AG20443 (cell line): ENCODE data around the gene RTEL1.

Source experiments
- DNase-seq: peaks from one replicate; pipeline ENCODE4 v3.0.0; 2012; ENCODE audit warnings: low spot score, mixed read lengths

The RTEL1 gene

DNA sequence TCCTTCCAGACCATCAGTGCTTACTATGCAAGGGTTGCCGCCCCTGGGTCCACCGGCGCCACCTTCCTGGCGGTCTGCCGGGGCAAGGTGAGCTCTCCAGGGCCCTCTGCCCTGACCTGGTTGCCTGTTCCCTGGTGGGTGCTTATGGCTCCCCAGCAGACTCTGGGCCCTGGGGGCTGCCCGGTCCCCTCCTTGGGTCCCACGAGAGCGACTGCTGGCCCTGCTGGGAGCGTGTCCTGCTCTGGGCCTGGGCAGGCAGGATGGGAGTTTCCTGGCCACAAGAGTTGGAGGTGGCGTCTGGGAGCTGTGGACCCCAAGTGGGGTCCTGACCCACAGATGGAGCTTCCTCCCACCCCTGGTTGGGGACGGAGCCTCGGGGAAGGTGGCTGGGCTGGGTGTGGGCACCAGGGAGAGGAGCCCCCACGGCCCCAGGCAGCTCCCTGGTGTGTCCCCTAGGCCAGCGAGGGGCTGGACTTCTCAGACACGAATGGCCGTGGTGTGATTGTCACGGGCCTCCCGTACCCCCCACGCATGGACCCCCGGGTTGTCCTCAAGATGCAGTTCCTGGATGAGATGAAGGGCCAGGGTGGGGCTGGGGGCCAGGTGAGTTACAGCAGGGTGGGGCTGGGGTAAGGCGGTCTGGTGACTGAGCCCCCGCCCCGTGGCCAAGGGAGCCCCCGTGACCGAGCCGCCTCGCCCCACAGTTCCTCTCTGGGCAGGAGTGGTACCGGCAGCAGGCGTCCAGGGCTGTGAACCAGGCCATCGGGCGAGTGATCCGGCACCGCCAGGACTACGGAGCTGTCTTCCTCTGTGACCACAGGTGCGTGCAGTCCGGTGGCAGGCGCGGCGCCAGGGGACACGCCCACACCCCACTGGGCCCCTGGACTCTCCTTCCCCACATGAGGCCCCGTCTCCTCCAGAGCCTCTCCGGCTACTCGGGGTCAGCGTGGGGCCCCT lies 31.2 kb downstream of the RTEL1 start:
- DNase-seq: no peak

DNA sequence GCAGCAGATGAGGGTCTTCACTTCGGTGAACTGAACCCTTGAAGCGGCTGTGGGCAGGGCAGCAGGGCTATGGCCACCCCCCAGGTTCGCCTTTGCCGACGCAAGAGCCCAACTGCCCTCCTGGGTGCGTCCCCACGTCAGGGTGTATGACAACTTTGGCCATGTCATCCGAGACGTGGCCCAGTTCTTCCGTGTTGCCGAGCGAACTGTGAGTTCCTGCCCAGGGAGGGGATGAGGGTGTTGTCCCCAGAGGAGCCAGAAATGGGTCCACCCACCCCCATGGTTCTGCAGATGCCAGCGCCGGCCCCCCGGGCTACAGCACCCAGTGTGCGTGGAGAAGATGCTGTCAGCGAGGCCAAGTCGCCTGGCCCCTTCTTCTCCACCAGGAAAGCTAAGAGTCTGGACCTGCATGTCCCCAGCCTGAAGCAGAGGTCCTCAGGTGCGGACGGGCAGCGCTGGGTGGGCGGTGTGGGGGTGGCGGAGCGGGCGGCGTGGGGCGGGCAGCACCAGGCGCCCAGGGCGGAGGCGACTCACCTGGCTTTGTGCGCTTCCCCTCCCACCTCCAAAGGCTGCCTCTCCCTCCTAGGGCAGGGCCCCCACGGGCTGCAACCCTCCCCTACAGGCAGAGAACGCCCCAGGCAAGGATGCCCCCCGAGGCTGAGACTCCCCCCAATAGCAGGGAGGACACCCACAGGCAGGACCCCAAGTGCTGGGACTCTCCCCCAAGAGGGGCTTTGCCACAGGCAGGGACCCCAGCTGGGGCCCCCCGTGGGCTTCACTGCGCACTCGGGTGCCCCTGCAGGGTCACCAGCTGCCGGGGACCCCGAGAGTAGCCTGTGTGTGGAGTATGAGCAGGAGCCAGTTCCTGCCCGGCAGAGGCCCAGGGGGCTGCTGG lies 32.1 kb downstream of the RTEL1 start:
- DNase-seq: no peak

DNA sequence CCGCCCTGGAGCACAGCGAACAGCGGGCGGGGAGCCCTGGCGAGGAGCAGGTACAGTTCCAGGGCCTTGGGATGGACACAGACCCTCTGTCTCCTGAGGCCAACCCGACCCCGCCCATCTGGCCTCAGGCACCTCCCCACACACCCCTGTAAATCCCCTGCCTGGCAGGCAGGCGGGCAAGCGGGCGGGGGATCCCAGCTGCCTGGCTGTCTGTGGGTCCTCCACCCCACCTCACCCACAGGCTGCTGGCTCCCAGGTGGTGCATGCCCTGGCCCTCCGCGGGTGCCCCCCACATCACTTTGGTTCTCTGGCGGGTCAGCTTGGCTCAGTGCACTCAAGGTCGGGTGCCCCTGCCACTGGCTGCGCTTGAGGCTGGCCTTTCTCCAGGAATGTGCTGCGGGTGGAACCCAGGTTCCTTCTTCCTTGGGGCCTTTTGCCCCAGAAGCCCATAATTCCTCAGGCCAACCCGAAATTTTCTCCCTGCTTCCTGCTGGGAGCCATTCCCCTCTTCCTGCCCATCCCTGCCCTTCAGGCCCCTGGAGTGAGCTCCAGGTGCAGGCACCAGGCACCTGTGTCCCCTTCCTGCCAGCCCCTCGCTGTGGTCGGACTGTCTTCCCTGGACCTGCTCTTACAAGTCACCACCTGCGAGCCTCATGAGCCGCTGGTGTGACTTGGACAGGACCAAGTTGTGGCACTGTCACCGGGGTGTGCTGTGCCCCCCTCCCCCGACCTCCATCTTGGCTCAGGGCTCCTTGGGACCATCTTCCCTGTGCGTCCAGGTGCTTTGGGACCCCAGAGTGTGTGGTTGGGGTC lies 33.0 kb downstream of the RTEL1 start:
- no peak for DNase-seq

DNA sequence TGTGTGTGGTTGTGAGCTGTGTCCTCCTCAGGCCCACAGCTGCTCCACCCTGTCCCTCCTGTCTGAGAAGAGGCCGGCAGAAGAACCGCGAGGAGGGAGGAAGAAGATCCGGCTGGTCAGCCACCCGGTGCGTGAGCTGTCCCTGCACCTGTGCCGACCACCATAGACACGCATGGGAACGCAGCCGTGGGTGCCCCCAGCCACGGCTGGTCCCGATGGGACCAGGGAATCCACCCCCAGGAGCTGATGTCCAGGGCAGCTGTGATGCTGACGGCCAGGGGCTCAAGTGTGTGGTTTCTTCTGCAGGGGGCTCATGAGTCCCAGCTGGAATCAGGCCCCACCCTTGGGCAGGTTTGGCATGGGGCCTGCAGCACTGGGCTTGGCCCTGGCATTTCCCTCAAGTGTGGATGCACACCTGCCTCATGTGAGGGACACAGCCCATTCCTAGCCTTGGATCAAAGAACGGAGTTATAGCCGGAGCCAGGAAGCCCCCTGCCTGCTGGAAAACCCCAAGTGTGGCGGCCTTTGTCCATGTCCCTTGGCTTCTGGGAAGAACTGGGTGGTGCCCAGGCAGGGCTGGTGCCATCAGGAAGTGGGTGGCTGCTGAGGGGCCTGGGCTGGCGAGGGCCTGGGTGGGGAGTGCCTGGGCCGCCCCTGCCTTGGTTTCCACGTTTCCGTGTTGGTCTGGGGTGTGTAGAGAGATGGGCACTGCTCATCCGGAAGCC lies 33.8 kb downstream of the RTEL1 start:
- DNase-seq: no peak

DNA sequence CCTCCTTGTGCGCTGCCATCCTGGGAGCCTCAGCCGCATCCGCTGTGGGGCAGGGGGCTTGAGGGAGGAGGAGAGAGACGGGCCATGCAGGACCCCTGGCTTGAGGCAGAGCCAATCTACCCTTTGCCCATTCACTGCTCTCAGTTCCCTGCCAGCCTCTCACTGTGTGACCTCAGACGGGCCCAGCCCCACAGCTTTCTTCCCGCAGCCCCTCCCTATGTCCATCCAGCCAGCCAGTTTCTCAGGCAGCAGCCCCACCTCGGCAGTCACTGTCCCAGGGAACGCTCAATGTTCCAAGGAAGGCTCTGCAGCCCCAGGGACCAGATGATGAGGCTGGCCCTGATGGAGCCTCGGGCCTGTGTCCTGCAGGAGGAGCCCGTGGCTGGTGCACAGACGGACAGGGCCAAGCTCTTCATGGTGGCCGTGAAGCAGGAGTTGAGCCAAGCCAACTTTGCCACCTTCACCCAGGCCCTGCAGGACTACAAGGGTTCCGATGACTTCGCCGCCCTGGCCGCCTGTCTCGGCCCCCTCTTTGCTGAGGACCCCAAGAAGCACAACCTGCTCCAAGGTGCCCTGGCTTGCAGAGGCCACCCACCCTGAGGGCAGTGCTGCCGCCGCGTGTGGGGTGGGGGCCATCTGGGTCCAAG lies 34.4 kb downstream of the RTEL1 start:
- peak; percentile 59 for DNase-seq

DNA sequence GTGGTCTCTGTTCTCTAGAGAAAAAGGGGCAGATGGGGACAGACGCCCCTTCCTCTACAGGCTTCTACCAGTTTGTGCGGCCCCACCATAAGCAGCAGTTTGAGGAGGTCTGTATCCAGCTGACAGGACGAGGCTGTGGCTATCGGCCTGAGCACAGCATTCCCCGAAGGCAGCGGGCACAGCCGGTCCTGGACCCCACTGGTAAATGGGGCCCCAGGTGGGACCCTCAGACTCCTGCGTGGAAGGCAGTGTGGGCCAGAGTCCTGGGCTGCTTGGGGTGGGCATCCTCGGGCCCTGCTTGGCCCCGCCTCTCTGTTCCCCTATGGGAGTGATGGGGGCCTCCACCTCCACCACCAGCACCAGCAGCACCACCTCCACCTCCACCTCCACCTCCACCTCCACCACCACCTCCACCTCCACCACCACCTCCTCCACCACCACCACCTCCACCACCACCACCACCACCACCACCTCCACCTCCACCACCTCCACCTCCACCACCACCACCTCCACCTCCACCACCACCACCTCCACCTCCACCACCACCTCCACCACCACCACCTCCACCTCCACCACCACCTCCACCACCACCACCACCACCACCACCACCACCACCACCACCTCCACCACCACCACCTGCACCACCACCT lies 35.1 kb downstream of the RTEL1 start:
- DNase-seq: no peak

DNA sequence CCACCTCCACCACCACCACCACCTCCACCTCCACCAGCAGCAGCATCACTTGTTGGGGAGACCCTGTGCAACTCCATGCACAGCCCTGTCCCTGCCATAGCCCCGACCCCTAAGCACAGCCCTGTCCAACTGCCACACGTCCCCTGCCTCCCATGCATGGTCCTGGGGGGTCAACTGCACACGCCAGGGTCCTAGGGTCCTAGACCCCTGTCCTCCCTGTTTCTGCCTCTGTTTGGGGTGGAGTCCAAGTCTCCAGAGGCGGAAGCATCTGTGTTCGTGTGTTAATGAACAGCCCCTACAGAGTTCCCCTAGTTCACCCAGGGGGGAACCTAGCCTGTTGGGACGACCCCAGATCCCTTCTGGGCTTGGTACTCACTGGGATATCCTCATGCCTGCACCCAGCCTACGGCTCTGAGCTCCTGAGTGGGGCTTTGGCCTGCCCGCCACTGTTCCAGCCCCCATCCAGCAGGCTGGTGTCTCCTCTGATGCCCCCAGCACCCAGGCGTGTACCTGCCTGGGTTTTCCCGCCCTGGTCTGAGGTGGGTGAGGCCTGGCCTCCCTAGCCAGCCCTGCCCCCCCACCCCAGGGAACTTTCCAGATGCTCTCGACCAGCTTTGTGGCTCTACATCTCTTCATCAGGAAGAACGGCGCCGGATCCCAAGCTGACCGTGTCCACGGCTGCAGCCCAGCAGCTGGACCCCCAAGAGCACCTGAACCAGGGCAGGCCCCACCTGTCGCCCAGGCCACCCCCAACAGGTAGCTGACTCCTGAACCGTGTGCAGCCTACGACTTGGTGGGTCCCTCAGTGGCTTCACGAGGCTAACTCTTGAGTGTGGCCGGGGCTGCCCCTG lies 35.8 kb downstream of the RTEL1 start:
- no peak for DNase-seq

DNA sequence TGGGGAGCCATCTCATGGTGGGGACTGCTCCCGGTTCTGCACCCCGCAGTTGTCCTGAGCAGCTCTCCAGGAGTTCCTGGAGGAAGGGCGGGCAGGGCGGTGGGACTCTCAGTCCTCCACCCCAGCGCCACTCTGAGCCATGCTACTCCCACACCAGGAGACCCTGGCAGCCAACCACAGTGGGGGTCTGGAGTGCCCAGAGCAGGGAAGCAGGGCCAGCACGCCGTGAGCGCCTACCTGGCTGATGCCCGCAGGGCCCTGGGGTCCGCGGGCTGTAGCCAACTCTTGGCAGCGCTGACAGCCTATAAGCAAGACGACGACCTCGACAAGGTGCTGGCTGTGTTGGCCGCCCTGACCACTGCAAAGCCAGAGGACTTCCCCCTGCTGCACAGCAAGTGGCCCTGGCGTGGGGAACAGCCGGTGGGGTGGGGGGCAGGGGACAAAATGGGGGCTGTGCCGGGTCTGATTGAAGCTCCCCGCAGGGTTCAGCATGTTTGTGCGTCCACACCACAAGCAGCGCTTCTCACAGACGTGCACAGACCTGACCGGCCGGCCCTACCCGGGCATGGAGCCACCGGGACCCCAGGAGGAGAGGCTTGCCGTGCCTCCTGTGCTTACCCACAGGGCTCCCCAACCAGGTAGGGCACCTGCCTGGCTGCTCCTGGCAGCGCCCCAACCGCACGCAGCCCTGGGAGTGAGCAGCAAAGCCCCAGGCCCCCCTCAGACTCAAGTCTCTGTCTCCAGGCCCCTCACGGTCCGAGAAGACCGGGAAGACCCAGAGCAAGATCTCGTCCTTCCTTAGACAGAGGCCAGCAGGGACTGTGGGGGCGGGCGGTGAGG lies 36.7 kb downstream of the RTEL1 start:
- DNase-seq: no peak

DNA sequence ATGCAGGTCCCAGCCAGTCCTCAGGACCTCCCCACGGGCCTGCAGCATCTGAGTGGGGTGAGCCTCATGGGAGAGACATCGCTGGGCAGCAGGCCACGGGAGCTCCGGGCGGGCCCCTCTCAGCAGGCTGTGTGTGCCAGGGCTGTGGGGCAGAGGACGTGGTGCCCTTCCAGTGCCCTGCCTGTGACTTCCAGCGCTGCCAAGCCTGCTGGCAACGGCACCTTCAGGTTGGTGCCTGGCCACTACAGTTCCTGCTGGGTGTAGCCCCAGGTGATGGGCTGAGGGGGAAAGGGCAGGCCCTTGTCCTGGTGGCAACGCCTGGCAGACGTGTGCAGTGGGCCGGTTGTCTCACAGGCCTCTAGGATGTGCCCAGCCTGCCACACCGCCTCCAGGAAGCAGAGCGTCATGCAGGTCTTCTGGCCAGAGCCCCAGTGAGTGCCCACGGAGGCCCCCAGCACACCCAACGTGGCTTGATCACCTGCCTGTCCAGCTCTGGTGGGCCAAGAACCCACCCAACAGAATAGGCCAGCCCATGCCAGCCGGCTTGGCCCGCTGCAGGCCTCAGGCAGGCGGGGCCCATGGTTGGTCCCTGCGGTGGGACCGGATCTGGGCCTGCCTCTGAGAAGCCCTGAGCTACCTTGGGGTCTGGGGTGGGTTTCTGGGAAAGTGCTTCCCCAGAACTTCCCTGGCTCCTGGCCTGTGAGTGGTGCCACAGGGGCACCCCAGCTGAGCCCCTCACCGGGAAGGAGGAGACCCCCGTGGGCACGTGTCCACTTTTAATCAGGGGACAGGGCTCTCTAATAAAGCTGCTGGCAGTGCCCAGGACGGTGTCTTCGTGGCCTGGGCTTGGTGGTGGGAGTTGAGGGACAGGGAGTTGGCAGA lies 37.6 kb downstream of the RTEL1 start:
- no peak for DNase-seq

DNA sequence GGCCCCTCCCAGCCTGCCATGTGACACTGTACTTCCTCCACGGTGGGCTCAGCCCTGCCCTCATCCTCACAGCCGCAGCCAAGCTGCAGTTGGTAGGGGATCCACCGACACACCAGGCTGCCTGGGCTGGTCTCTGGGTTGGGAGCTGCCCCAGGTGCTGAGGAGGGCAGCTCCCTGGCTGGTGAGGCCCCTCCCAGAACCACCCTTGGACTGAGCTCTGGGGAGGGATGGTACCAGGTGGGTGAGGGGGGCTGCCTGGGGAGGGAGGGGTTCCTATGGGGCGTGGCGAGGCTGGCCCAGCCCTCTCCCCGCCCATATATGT lies 38.2 kb downstream of the RTEL1 start:
- DNase-seq: no peak

DNA sequence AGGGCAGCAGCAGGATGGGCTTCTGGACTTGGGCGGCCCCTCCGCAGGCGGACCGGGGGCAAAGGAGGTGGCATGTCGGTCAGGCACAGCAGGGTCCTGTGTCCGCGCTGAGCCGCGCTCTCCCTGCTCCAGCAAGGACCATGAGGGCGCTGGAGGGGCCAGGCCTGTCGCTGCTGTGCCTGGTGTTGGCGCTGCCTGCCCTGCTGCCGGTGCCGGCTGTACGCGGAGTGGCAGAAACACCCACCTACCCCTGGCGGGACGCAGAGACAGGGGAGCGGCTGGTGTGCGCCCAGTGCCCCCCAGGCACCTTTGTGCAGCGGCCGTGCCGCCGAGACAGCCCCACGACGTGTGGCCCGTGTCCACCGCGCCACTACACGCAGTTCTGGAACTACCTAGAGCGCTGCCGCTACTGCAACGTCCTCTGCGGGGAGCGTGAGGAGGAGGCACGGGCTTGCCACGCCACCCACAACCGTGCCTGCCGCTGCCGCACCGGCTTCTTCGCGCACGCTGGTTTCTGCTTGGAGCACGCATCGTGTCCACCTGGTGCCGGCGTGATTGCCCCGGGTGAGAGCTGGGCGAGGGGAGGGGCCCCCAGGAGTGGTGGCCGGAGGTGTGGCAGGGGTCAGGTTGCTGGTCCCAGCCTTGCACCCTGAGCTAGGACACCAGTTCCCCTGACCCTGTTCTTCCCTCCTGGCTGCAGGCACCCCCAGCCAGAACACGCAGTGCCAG lies 38.7 kb downstream of the RTEL1 start, which contains the start of gene TNFRSF6B:
Gene TNFRSF6B (plus strand): TSS at position 25 of the 729 bp plus-strand sequence. CDS start 116 bp downstream, at position 141.
- DNase-seq: no peak

DNA sequence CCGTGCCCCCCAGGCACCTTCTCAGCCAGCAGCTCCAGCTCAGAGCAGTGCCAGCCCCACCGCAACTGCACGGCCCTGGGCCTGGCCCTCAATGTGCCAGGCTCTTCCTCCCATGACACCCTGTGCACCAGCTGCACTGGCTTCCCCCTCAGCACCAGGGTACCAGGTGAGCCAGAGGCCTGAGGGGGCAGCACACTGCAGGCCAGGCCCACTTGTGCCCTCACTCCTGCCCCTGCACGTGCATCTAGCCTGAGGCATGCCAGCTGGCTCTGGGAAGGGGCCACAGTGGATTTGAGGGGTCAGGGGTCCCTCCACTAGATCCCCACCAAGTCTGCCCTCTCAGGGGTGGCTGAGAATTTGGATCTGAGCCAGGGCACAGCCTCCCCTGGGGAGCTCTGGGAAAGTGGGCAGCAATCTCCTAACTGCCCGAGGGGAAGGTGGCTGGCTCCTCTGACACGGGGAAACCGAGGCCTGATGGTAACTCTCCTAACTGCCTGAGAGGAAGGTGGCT lies 39.3 kb downstream of the RTEL1 start:
- no peak for DNase-seq

DNA sequence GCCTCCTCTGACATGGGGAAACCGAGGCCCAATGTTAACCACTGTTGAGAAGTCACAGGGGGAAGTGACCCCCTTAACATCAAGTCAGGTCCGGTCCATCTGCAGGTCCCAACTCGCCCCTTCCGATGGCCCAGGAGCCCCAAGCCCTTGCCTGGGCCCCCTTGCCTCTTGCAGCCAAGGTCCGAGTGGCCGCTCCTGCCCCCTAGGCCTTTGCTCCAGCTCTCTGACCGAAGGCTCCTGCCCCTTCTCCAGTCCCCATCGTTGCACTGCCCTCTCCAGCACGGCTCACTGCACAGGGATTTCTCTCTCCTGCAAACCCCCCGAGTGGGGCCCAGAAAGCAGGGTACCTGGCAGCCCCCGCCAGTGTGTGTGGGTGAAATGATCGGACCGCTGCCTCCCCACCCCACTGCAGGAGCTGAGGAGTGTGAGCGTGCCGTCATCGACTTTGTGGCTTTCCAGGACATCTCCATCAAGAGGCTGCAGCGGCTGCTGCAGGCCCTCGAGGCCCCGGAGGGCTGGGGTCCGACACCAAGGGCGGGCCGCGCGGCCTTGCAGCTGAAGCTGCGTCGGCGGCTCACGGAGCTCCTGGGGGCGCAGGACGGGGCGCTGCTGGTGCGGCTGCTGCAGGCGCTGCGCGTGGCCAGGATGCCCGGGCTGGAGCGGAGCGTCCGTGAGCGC lies 39.9 kb downstream of the RTEL1 start:
- no peak for DNase-seq

DNA sequence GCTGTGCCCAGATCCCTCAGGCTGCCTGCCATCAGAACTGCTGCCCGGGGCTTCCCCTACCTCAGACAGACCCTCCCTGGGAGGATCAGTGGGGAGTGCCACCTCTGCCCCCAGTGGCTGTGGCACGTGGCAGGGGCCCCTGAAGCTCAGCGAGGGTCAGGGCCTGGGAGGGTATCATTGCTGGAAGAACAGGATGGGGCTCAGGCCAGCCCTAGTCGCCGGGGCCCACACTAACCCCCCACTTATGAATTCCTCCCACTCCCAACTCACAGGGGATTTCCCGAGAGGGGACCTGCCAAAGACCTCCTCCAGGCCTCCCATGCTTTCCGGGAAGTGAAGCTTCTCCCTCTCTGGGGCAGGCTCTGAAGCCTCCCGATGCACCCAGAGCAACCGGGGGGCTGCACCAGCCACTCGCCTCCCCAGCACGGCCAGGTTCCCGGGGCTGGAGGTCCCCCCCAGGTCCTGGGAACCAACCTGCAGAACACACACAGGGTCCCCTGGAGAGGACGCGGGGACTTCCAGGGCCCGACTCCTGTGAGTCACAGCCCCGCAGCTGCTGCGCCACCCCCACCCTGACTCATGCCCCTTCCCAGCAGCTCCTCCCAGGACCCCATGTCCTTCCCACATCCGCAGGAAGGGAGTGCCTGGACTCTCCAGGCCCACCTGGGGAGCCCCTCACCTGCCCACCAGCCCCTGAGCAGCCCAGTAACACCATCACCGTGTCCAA lies 40.8 kb downstream of the RTEL1 start:
- peak; percentile 93 for DNase-seq
